SU-DHL-6 (cell line): Measurements from ENCODE around the gene CLEC20A.

Source experiments
- CTCF ChIP-seq: fragments of 200-600 bp; sonication (generic); IDR thresholded peaks from one replicate; pipeline ENCODE4 v1.5.1; 2017; ENCODE audit warnings: antibody characterized with exemption, mild to moderate bottlenecking, low read length, moderate library complexity; ENCODE audit not compliant: insufficient read depth, poor library complexity, severe bottlenecking
- EZH2phosphoT487 ChIP-seq: fragments of 200-600 bp; sonication (generic), shearing (Covaris generic); conservative IDR thresholded peaks from 2 replicates; pipeline ENCODE4 v1.6.1; 2018; ENCODE audit warnings: mild to moderate bottlenecking, antibody characterized with exemption, low read length, moderate library complexity, mixed read lengths

- no peak for TF ChIP-seq CTCF
- no peak for TF ChIP-seq EZH2phosphoT487
Observed at GRCh38 chr1:178504286-178504685, 7.5 kb upstream of the CLEC20A start.
